SK-N-SH (cell line): Measurements from ENCODE around the gene PRRC2B. TPM values are rescaled to one million over a fixed set of nuclear protein-coding genes. Genes with fewer than 3 reads are reported as not detected.

ENCODE experiments used
- CTCF ChIA-PET: fragments of 300-600, 350-600 bp; formaldehyde crosslinking; extraction: SDS; loops from one replicate; lab custom pipeline; 2021; lab: Yijun Ruan, JAX
- POLR2A ChIA-PET: fragments of 350-600 bp; sonication (Branson Sonifier 250); formaldehyde crosslinking; extraction: SDS; loops from one replicate; lab custom pipeline; 2020; ENCODE audit warnings: antibody characterized with exemption, inconsistent platforms; lab: Yijun Ruan, JAX
- DNase-seq: peaks from one replicate; pipeline ENCODE4 v3.0.0; 2012
- H2AFZ ChIP-seq: fragments of 200-600 bp; sonication (generic); 2 replicates; pipeline ENCODE4 v1.8.1; 2016; ENCODE audit warnings: antibody characterized with exemption, mild to moderate bottlenecking, low read depth
- H3F3A ChIP-seq: fragments of 200-600 bp; sonication (generic); replicated peaks from 2 replicates; pipeline ENCODE3; 2016; ENCODE audit warnings: antibody characterized with exemption, mild to moderate bottlenecking; ENCODE audit not compliant: insufficient read depth
- H3K27ac ChIP-seq, 2 experiments: fragments of 200-500 bp in 1 of 2; fragments of 200-600 bp in 1 of 2; sonication (Bioruptor generic) in 1 of 2; sonication (generic), shearing (Covaris generic) in 1 of 2; 2 replicates each; pipeline versions ENCODE4 v1.5.1 to v1.6.1; 2014 to 2016; ENCODE audit warnings: low read depth in 2 of 2, inconsistent platforms in 1 of 2, low read length in 1 of 2, mild to moderate bottlenecking in 1 of 2, mixed read lengths in 1 of 2
- H3K27me3 ChIP-seq: fragments of 200-600 bp; sonication (generic), shearing (Covaris generic); 2 replicates; pipeline ENCODE4 v1.6.1; 2016; ENCODE audit warnings: mixed run types; ENCODE audit not compliant: insufficient read depth
- H3K36me3 ChIP-seq, 2 experiments: fragments of 200-500 bp in 1 of 2; fragments of 200-600 bp in 1 of 2; sonication (Bioruptor generic) in 1 of 2; sonication (generic) in 1 of 2; replicated peaks in 1 of 2; 2 replicates each; pipeline versions ENCODE3 to v1.5.1; 2014 to 2016; ENCODE audit warnings: low read length in 1 of 2, mild to moderate bottlenecking in 1 of 2; ENCODE audit not compliant: insufficient read depth in 2 of 2, control insufficient read depth in 1 of 2
- H3K4me1 ChIP-seq, 2 experiments: fragments of 200-500 bp in 1 of 2; fragments of 200-600 bp in 1 of 2; sonication (Bioruptor generic) in 1 of 2; sonication (generic), shearing (Covaris generic) in 1 of 2; 2 replicates each; pipeline versions ENCODE4 v1.5.1 to v1.6.1; 2014 to 2016; ENCODE audit warnings: low read depth in 1 of 2, low read length in 1 of 2, mixed run types in 1 of 2; ENCODE audit not compliant: insufficient read depth in 2 of 2, control insufficient read depth in 1 of 2
- H3K4me2 ChIP-seq: fragments of 200-600 bp; sonication (generic), shearing (Covaris generic); 2 replicates; pipeline ENCODE4 v1.6.1; 2017; ENCODE audit warnings: mixed run types
- H3K4me3 ChIP-seq, 2 experiments: fragments of 200-500 bp in 1 of 2; fragments of 200-600 bp in 1 of 2; sonication (Bioruptor generic) in 1 of 2; sonication (generic), shearing (Covaris generic) in 1 of 2; 2 replicates each; pipeline versions ENCODE4 v1.5.1 to v1.8.1; 2014 to 2016; ENCODE audit warnings: low read depth in 2 of 2, inconsistent platforms in 1 of 2, low read length in 1 of 2, mild to moderate bottlenecking in 1 of 2, mixed read lengths in 1 of 2, moderate library complexity in 1 of 2
- H3K79me2 ChIP-seq: fragments of 200-600 bp; sonication (generic); 2 replicates; pipeline ENCODE4 v1.8.1; 2017; ENCODE audit warnings: mild to moderate bottlenecking; ENCODE audit not compliant: insufficient read depth
- H3K9ac ChIP-seq: fragments of 200-600 bp; sonication (generic); 2 replicates; pipeline ENCODE4 v1.6.1; 2017; ENCODE audit warnings: mixed run types
- H3K9me2 ChIP-seq: fragments of 200-600 bp; sonication (generic); 2 replicates; pipeline ENCODE4 v1.6.1; 2017; ENCODE audit warnings: mixed run types
- H3K9me3 ChIP-seq: fragments of 200-600 bp; sonication (generic); 2 replicates; pipeline ENCODE4 v1.6.1; 2017; ENCODE audit warnings: mixed run types, mild to moderate bottlenecking, moderate library complexity
- H4K20me1 ChIP-seq: fragments of 200-600 bp; sonication (generic); 2 replicates; pipeline ENCODE4 v1.6.1; 2017; ENCODE audit warnings: mild to moderate bottlenecking, mixed run types; ENCODE audit not compliant: insufficient read depth
- ELF1 ChIP-seq: IDR thresholded peaks from 2 replicates; pipeline ENCODE4 v1.4.0; 2012
- EP300 ChIP-seq, 2 experiments: IDR thresholded peaks; 2 replicates each; pipeline versions ENCODE4 v1.4.0 to v1.6.1; 2012; ENCODE audit warnings: borderline replicate concordance in 1 of 2, low read depth in 1 of 2, low read length in 1 of 2
- EZH2phosphoT487 ChIP-seq: fragments of 200-600 bp; sonication (generic); IDR thresholded peaks from 2 replicates; pipeline ENCODE4 v1.6.1; 2017; ENCODE audit warnings: low read depth, mixed run types, mild to moderate bottlenecking, antibody characterized with exemption, moderate library complexity, borderline replicate concordance
- GABPA ChIP-seq: IDR thresholded peaks from 2 replicates; pipeline ENCODE4 v1.4.0; 2012; ENCODE audit warnings: low read depth, mild to moderate bottlenecking
- GATA2 ChIP-seq: sonication (generic); formaldehyde crosslinking; IDR thresholded peaks from 2 replicates; pipeline ENCODE4 v1.5.0; 2020; ENCODE audit warnings: mild to moderate bottlenecking, missing genetic modification reagents
- MEF2A ChIP-seq: IDR thresholded peaks from 2 replicates; pipeline ENCODE4 v1.4.0; 2012; ENCODE audit warnings: low read depth, borderline replicate concordance
- NFIC ChIP-seq: IDR thresholded peaks from 2 replicates; pipeline ENCODE4 v1.4.0; 2012; ENCODE audit warnings: borderline replicate concordance
- NRF1 ChIP-seq: IDR thresholded peaks from 2 replicates; pipeline ENCODE4 v1.6.1; 2012; ENCODE audit warnings: low read depth, mild to moderate bottlenecking, low read length
- RAD21 ChIP-seq: IDR thresholded peaks from 2 replicates; pipeline ENCODE4 v1.6.1; 2012; ENCODE audit warnings: mild to moderate bottlenecking, low read length
- SIN3A ChIP-seq: IDR thresholded peaks from 2 replicates; pipeline ENCODE4 v1.6.1; 2012; ENCODE audit warnings: low read depth, mild to moderate bottlenecking, low read length, moderate library complexity, borderline replicate concordance
- SMC3 ChIP-seq: IDR thresholded peaks from 2 replicates; pipeline ENCODE4 v1.6.1; 2012; ENCODE audit warnings: low read depth, low read length, improper control_type of control experiment
- TCF12 ChIP-seq: IDR thresholded peaks from 2 replicates; pipeline ENCODE4 v1.4.0; 2012
- WGBS: methylation state at CpG from one replicate; pipeline ENCODE4 v1.1.6; 2017; ENCODE audit warnings: low lambda C conversion rate; 5-methylcytosine and 5-hydroxymethylcytosine counted together
- polyA plus RNA-seq, 3 experiments: library from polyadenylated mRNA; depleted of rRNA; stranded (reverse); fragments of >200 nt; gene quantifications; 2 replicates each; pipeline ENCODE4 v1.2.3, GENCODE V29; 2012
- TF ChIP-seq, protein P1 (sequence below): fragments of 150-350 bp; IDR thresholded peaks from 2 replicates; pipeline ENCODE4 v1.6.1; 2016; ENCODE audit warnings: mild to moderate bottlenecking, low read depth, low read length
- TF ChIP-seq, protein P2 (sequence below): IDR thresholded peaks from 2 replicates; pipeline ENCODE4 v1.4.0; 2012; ENCODE audit warnings: low read depth, borderline replicate concordance
- TF ChIP-seq, protein P3 (sequence below): IDR thresholded peaks from 2 replicates; pipeline ENCODE4 v1.6.1; 2012; ENCODE audit warnings: mild to moderate bottlenecking, low read depth, low read length, moderate library complexity
- TF ChIP-seq, protein P4 (sequence below): IDR thresholded peaks from 2 replicates; pipeline ENCODE4; 2012
- TF ChIP-seq, protein P5 (sequence below): IDR thresholded peaks from 2 replicates; pipeline ENCODE4 v1.4.0; 2012; ENCODE audit warnings: low read depth

PRRC2B gene
- polyA plus RNA-seq, 1 of the 3 experiments (the other 2 are of a cell fraction): 26.3 TPM

DNA sequence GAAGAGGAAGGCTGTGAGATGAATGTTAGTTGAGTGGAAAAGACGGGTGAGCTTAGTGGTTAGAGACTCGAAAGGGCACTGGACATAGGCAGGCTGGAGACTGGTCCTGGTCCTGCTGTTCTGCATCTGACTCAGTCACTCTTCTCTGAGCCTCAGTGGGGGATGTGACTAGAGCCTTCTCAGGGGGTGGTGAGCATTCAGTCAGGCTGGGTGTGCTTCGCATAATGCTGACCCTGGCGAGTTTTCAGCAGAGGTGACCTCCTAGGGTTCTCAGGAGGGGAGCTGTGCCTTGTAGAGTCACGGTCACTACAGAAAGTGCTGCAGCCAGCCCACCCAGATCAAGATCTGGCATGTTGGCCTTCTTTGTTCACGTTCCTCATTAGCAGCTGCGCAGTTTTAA lies 44.3 kb downstream of the PRRC2B start:
- H3K9me3 ChIP-seq: no peaks in the 10 kb centered on the region
- CTCF ChIA-PET: interaction anchor here (0.8 to 2.0 kb wide), 5 partner anchors 9 to 309 kb away, joined by 3 to 6 read pairs (median 3); no protein-coding TSS in a partner anchor
- H3F3A ChIP-seq: peaks cover 23% of the 10 kb centered on the region
- POLR2A ChIA-PET: interaction anchor here (0.6 kb wide), 1 partner anchor 65 kb away, joined by 4 read pairs; no protein-coding TSS in a partner anchor
- no peak overlapping the region for H2AFZ ChIP-seq
- TF ChIP-seq SMC3 (no peak), RAD21 (no peak), MEF2A (no peak), NRF1 (no peak), ELF1 (no peak), NFIC (no peak), TCF12 (no peak), EP300 (IDR thresholded peaks at IDR 0.05; ENCODE audit: borderline replicate concordance in 1 of 2, low read depth in 1 of 2, low read length in 1 of 2) (no peak), GATA2 (no peak), SIN3A (no peak), GABPA (no peak), EZH2phosphoT487 (no peak)
- TF ChIP-seq, protein P1, sequence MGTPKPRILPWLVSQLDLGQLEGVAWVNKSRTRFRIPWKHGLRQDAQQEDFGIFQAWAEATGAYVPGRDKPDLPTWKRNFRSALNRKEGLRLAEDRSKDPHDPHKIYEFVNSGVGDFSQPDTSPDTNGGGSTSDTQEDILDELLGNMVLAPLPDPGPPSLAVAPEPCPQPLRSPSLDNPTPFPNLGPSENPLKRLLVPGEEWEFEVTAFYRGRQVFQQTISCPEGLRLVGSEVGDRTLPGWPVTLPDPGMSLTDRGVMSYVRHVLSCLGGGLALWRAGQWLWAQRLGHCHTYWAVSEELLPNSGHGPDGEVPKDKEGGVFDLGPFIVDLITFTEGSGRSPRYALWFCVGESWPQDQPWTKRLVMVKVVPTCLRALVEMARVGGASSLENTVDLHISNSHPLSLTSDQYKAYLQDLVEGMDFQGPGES: no peak
- TF ChIP-seq, protein P2, sequence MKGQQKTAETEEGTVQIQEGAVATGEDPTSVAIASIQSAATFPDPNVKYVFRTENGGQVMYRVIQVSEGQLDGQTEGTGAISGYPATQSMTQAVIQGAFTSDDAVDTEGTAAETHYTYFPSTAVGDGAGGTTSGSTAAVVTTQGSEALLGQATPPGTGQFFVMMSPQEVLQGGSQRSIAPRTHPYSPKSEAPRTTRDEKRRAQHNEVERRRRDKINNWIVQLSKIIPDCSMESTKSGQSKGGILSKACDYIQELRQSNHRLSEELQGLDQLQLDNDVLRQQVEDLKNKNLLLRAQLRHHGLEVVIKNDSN: no peak
- TF ChIP-seq, protein P3, sequence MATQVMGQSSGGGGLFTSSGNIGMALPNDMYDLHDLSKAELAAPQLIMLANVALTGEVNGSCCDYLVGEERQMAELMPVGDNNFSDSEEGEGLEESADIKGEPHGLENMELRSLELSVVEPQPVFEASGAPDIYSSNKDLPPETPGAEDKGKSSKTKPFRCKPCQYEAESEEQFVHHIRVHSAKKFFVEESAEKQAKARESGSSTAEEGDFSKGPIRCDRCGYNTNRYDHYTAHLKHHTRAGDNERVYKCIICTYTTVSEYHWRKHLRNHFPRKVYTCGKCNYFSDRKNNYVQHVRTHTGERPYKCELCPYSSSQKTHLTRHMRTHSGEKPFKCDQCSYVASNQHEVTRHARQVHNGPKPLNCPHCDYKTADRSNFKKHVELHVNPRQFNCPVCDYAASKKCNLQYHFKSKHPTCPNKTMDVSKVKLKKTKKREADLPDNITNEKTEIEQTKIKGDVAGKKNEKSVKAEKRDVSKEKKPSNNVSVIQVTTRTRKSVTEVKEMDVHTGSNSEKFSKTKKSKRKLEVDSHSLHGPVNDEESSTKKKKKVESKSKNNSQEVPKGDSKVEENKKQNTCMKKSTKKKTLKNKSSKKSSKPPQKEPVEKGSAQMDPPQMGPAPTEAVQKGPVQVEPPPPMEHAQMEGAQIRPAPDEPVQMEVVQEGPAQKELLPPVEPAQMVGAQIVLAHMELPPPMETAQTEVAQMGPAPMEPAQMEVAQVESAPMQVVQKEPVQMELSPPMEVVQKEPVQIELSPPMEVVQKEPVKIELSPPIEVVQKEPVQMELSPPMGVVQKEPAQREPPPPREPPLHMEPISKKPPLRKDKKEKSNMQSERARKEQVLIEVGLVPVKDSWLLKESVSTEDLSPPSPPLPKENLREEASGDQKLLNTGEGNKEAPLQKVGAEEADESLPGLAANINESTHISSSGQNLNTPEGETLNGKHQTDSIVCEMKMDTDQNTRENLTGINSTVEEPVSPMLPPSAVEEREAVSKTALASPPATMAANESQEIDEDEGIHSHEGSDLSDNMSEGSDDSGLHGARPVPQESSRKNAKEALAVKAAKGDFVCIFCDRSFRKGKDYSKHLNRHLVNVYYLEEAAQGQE: no peak
- TF ChIP-seq, protein P4, sequence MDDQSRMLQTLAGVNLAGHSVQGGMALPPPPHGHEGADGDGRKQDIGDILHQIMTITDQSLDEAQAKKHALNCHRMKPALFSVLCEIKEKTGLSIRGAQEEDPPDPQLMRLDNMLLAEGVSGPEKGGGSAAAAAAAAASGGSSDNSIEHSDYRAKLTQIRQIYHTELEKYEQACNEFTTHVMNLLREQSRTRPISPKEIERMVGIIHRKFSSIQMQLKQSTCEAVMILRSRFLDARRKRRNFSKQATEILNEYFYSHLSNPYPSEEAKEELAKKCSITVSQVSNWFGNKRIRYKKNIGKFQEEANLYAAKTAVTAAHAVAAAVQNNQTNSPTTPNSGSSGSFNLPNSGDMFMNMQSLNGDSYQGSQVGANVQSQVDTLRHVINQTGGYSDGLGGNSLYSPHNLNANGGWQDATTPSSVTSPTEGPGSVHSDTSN: no peak
- TF ChIP-seq, protein P5, sequence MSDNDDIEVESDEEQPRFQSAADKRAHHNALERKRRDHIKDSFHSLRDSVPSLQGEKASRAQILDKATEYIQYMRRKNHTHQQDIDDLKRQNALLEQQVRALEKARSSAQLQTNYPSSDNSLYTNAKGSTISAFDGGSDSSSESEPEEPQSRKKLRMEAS: no peak
- DNase-seq: no peak
- no peak overlapping the region for H3K9ac ChIP-seq
- H3K36me3 ChIP-seq: peaks cover 58 to 80% of the 10 kb centered on the region in 2 experiments
- 96% methylated on average over 7 of the region's 7 CpGs for WGBS
- H3K79me2 ChIP-seq: peaks cover 92% of the 10 kb centered on the region
- H3K4me1 ChIP-seq: peaks cover 3% of the 10 kb centered on the region in 2 experiments; a peak in 2 of 4 replicates
- H4K20me1 ChIP-seq: peaks cover 63% of the 10 kb centered on the region
- H3K9me2 ChIP-seq: no peaks in the 10 kb centered on the region
- no peak overlapping the region for H3K4me2 ChIP-seq
- H3K27ac ChIP-seq: no peak overlapping the region
- H3K27me3 ChIP-seq: no peaks in the 10 kb centered on the region
- no peak overlapping the region for H3K4me3 ChIP-seq
